Liver (tissue), 9 donors: ENCODE measurements around the gene NUP43. TPM values are rescaled to one million over a fixed set of nuclear protein-coding genes. Genes with fewer than 3 reads are reported as not detected.
A peak's percentile ranks its signal among the peaks of the same experiment; 100 is the strongest.

Experiments
- DNase-seq: peaks from one replicate; pipeline ENCODE4 v3.0.0-alpha.2; 2017; ENCODE audit warnings: low spot score
- H3K27ac ChIP-seq, 2 donors: one replicate each; pipeline ENCODE4 v1.7.0; 2013; ENCODE audit warnings: inconsistent platforms in 2 of 2, low read length in 2 of 2, control low read depth in 1 of 2, low read depth in 1 of 2, mild to moderate bottlenecking in 1 of 2
- H3K27me3 ChIP-seq, 4 donors: one replicate each; pipeline versions ENCODE4 v1.6.1 to v1.7.0; 2013; ENCODE audit warnings: low read length in 3 of 4, inconsistent platforms in 1 of 4, mild to moderate bottlenecking in 1 of 4, moderate library complexity in 1 of 4; ENCODE audit not compliant: control insufficient read depth in 4 of 4, insufficient read depth in 4 of 4
- H3K36me3 ChIP-seq, 4 donors: one replicate each; pipeline versions ENCODE4 v1.6.1 to v1.7.0; 2013; ENCODE audit warnings: low read length in 3 of 4, mild to moderate bottlenecking in 3 of 4, low read depth in 1 of 4, moderate library complexity in 1 of 4; ENCODE audit not compliant: control insufficient read depth in 4 of 4, insufficient read depth in 3 of 4
- H3K4me1 ChIP-seq, 4 donors: one replicate each; pipeline versions ENCODE4 v1.6.1 to v1.7.0; 2013; ENCODE audit warnings: low read length in 3 of 4, mild to moderate bottlenecking in 3 of 4, moderate library complexity in 1 of 4; ENCODE audit not compliant: control insufficient read depth in 4 of 4, insufficient read depth in 4 of 4
- H3K4me3 ChIP-seq, 3 donors: one replicate each; pipeline versions ENCODE4 v1.6.1 to v1.7.0; 2013; ENCODE audit warnings: low read length in 3 of 3, control low read depth in 1 of 3, low read depth in 1 of 3, mild to moderate bottlenecking in 1 of 3
- H3K9ac ChIP-seq, 2 donors: one replicate each; pipeline ENCODE4 v1.7.0; 2013; ENCODE audit warnings: low read length in 2 of 2, mild to moderate bottlenecking in 2 of 2, moderate library complexity in 2 of 2, control low read depth in 1 of 2, low read depth in 1 of 2
- H3K9me3 ChIP-seq, 4 donors: one replicate each; pipeline versions ENCODE4 v1.6.1 to v1.7.0; 2013; ENCODE audit warnings: low read length in 3 of 4; ENCODE audit not compliant: control insufficient read depth in 4 of 4
- CTCF ChIP-seq: fragments of 150-350 bp; IDR thresholded peaks from 2 replicates; pipeline ENCODE4 v1.5.1; 2017; ENCODE audit warnings: improper control_type of control experiment, low read depth, low read length; ENCODE audit not compliant: missing input control
- FOXA1 ChIP-seq: IDR thresholded peaks from 2 replicates; pipeline ENCODE4 v1.6.1; 2016; ENCODE audit warnings: antibody characterized with exemption
- FOXA2 ChIP-seq: IDR thresholded peaks from 2 replicates; pipeline ENCODE4 v1.6.1; 2016; ENCODE audit warnings: antibody characterized with exemption
- GABPA ChIP-seq, 2 donors: IDR thresholded peaks in 1 of 2; conservative IDR thresholded peaks in 1 of 2; 2 replicates each; pipeline ENCODE4 v1.6.1; 2016; ENCODE audit warnings: antibody characterized with exemption in 2 of 2, mild to moderate bottlenecking in 1 of 2, moderate library complexity in 1 of 2
- HNF4A ChIP-seq, 2 donors: conservative IDR thresholded peaks; 2 replicates each; pipeline ENCODE4 v1.6.1; 2016; ENCODE audit warnings: antibody characterized with exemption in 2 of 2, mild to moderate bottlenecking in 2 of 2
- JUND ChIP-seq, 2 donors: IDR thresholded peaks; 2 replicates each; pipeline ENCODE4 v1.6.1; 2016; ENCODE audit warnings: antibody characterized with exemption in 2 of 2
- NR2F2 ChIP-seq: IDR thresholded peaks from 2 replicates; pipeline ENCODE4 v1.6.1; 2016; ENCODE audit warnings: antibody characterized with exemption
- RAD21 ChIP-seq, 2 donors: IDR thresholded peaks; 2 replicates each; pipeline ENCODE4 v1.6.1; 2016; ENCODE audit warnings: antibody characterized with exemption in 2 of 2, mild to moderate bottlenecking in 2 of 2
- RXRA ChIP-seq, 2 donors: IDR thresholded peaks; 2 replicates each; pipeline ENCODE4 v1.6.1; 2017 to 2018; ENCODE audit warnings: antibody characterized with exemption in 2 of 2, mild to moderate bottlenecking in 1 of 2
- SP1 ChIP-seq: IDR thresholded peaks from 2 replicates; pipeline ENCODE4 v1.6.1; 2018; ENCODE audit warnings: antibody characterized with exemption, mild to moderate bottlenecking
- TAF1 ChIP-seq: conservative IDR thresholded peaks from 2 replicates; pipeline ENCODE4 v1.6.1; 2016; ENCODE audit warnings: antibody characterized with exemption, mild to moderate bottlenecking
- YY1 ChIP-seq: IDR thresholded peaks from 2 replicates; pipeline ENCODE4 v1.6.1; 2016; ENCODE audit warnings: antibody characterized with exemption, mild to moderate bottlenecking
- ZBTB33 ChIP-seq: IDR thresholded peaks from 2 replicates; pipeline ENCODE4 v1.6.1; 2016; ENCODE audit warnings: antibody characterized with exemption
- WGBS: extraction: QIAGEN DNeasy Blood & Tissue Kit; methylation state at CpG from one replicate; pipeline ENCODE4 v1.1.7; 2013; 5-methylcytosine and 5-hydroxymethylcytosine counted together
- polyA plus RNA-seq, 2 donors: library from polyadenylated mRNA; stranded (reverse) in 1 of 2; unstranded in 1 of 2; fragments of 200-250 nt in 1 of 2; fragments of >200 nt in 1 of 2; fragmentation: Nextera tagmentation in 1 of 2; extraction: Ambion mirVana in 1 of 2; gene quantifications; one replicate each; pipeline versions ENCODE4 v1.2.1 to v1.2.3, GENCODE V29; 2013 to 2015
- total RNA-seq, 2 donors: library from RNA; depleted of rRNA; stranded (reverse); fragments of >200 nt; gene quantifications; one replicate each; pipeline ENCODE4 v1.2.3, GENCODE V29; 2014
- TF ChIP-seq, protein P1 (sequence below): IDR thresholded peaks from 2 replicates; pipeline ENCODE4 v1.6.1; 2016; ENCODE audit warnings: antibody characterized with exemption
- TF ChIP-seq, protein P2 (sequence below): IDR thresholded peaks from 2 replicates; pipeline ENCODE4 v1.6.1; 2016; ENCODE audit warnings: antibody characterized with exemption, mild to moderate bottlenecking
- TF ChIP-seq, protein P3 (sequence below): IDR thresholded peaks from 2 replicates; pipeline ENCODE4 v1.6.1; 2016; ENCODE audit warnings: antibody characterized with exemption
- donor health status: healthy.
- donor health status: healthy.
- donor health status: healthy.
- donor health status: healthy.
- donor health status: healthy.

Gene NUP43
- total and polyA plus RNA-seq, 4 donors: 3.2 to 18.5 (median 10.4) TPM

DNA sequence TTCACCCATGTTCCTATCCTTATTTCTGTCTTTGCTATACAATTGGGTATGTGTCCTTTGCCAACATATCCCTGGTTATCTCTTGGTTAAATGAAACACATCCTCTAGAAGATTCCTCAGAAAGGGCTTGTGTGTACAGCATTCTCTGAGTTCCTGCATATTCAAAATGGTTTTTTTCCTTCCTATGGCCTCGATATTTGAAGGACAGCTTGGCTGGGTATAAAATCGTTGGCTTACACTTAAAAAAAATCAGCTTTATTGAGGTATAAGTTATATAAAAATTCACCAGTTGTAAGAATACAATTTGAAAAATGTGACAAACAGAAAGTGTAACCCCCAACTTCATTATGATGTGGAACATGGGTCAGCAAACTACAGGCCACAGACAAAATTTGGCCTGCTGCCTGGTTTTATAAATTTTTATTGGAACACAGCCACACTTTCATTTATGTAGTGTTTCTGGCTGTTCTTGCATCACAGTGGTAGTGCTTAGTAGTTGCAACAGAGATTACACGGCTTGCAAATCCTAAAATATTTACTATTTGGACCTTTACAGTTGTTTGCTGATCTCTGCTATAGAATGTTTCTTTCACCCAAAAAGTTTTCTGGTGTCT, 19.9 kb upstream of the NUP43 start:
- DNase-seq: no peak
- Histone ChIP-seq H3K9ac (no peak overlapping the region), H3K4me3 (no peak overlapping the region), H3K36me3 (peaks cover 0 to 5% (median 0%) of the 10 kb centered on the region in 4 donors), H3K27ac (no peak overlapping the region), H3K9me3 (peaks cover 0 to 3% (median 2%) of the 10 kb centered on the region in 4 donors), H3K27me3 (no peaks in the 10 kb centered on the region), H3K4me1 (no peaks in the 10 kb centered on the region)
- 40% methylated on average over 3 of the region's 3 CpGs for WGBS
- TF ChIP-seq NR2F2: no peak
- TF ChIP-seq RXRA (IDR thresholded peaks at IDR 0.05): peak in 1 of 2 donors; percentile 40

- TF ChIP-seq GABPA (IDR thresholded peaks at IDR 0.05 in 1 of 2, conservative IDR thresholded peaks at IDR 0.05 in 1 of 2): no peak
- TF ChIP-seq FOXA1: no peak
- TF ChIP-seq, protein P1, sequence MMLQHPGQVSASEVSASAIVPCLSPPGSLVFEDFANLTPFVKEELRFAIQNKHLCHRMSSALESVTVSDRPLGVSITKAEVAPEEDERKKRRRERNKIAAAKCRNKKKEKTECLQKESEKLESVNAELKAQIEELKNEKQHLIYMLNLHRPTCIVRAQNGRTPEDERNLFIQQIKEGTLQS: no peak
- no peak for TF ChIP-seq JUND (IDR thresholded peaks at IDR 0.05)
- TF ChIP-seq FOXA2: no peak
- TF ChIP-seq TAF1: no peak
- TF ChIP-seq, protein P2, sequence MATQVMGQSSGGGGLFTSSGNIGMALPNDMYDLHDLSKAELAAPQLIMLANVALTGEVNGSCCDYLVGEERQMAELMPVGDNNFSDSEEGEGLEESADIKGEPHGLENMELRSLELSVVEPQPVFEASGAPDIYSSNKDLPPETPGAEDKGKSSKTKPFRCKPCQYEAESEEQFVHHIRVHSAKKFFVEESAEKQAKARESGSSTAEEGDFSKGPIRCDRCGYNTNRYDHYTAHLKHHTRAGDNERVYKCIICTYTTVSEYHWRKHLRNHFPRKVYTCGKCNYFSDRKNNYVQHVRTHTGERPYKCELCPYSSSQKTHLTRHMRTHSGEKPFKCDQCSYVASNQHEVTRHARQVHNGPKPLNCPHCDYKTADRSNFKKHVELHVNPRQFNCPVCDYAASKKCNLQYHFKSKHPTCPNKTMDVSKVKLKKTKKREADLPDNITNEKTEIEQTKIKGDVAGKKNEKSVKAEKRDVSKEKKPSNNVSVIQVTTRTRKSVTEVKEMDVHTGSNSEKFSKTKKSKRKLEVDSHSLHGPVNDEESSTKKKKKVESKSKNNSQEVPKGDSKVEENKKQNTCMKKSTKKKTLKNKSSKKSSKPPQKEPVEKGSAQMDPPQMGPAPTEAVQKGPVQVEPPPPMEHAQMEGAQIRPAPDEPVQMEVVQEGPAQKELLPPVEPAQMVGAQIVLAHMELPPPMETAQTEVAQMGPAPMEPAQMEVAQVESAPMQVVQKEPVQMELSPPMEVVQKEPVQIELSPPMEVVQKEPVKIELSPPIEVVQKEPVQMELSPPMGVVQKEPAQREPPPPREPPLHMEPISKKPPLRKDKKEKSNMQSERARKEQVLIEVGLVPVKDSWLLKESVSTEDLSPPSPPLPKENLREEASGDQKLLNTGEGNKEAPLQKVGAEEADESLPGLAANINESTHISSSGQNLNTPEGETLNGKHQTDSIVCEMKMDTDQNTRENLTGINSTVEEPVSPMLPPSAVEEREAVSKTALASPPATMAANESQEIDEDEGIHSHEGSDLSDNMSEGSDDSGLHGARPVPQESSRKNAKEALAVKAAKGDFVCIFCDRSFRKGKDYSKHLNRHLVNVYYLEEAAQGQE: no peak
- TF ChIP-seq CTCF: no peak
- TF ChIP-seq ZBTB33: no peak
- TF ChIP-seq HNF4A (conservative IDR thresholded peaks at IDR 0.05): no peak
- TF ChIP-seq, protein P3, sequence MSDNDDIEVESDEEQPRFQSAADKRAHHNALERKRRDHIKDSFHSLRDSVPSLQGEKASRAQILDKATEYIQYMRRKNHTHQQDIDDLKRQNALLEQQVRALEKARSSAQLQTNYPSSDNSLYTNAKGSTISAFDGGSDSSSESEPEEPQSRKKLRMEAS: no peak
- no peak for TF ChIP-seq YY1
- no peak for TF ChIP-seq NR2F2
- TF ChIP-seq RAD21 (IDR thresholded peaks at IDR 0.05): no peak
- no peak for TF ChIP-seq RXRA (IDR thresholded peaks at IDR 0.05)
- no peak for TF ChIP-seq SP1
- H3K4me1 ChIP-seq: no peaks in the 10 kb centered on the region
Observed at GRCh38 chr6:149763866-149764265, 17.5 kb upstream of the NUP43 start.

More at GRCh38 chr6:149763866-149764265, 17.5 kb upstream of the NUP43 start:
- H3K9me3 ChIP-seq: peaks cover 0 to 3% (median 2%) of the 10 kb centered on the region in 4 donors
- H3K27ac ChIP-seq: no peak overlapping the region
- H3K27me3 ChIP-seq: no peaks in the 10 kb centered on the region
- no peak overlapping the region for H3K9ac ChIP-seq
- no peak for DNase-seq
- H3K4me3 ChIP-seq: no peak overlapping the region
- peaks cover 0 to 4% (median 1%) of the 10 kb centered on the region in 4 donors for H3K36me3 ChIP-seq
